ENCODE results near the gene ACAP1.
A peak's percentile ranks its signal among the peaks of the same experiment; 100 is the strongest.

Gene ACAP1

GRCh38 chr17:7312432-7313087 lies 23.8 kb upstream of the ACAP1 start:
- no peak for DNase-seq

GRCh38 chr17:7313088-7313889 lies 23.0 kb upstream of the ACAP1 start:
- no peak for DNase-seq

- no peak for DNase-seq
Observed at GRCh38 chr17:7313890-7314718, 22.2 kb upstream of the ACAP1 start.

DNA sequence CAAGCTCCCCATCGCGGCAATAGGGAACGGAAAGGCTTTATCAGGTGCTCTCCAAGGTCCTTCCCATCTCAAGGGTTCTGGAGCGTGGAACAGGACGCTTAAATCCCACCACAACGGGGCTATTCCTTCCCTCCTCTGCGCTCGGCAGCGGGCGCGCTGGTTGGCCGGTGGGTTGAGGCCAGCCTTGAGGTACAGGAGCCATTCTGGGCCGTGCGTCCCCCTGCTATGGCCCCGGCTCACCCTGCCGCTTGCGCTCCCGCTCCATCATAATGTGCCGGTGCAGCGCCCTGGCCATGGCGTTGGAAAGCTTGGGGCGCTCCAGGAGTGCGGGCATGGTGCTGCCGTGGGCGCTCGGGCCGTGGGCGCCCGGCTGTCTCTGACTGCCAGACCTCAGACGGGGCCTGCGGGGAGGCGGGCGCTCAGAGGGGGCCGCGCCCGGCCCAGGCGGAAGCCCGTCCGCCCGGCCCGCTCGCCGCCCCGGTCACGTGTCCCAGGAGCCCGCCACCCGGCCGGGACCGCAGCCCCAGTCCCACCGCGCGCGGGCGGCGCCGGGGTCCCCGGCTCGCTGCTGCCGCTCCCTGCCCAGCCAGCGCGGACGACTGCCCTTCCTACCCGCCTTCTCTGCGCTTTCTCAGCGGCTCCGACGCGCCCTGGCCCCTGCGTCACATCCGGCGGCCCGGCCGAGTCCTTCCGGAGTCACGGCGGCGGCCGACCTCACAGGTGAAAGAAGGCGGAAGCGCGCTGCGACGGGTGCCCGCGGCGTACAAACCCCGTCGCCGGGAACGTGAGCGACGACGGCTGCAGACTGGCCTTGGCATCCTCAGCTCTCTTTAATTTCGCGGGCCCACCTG lies 21.4 kb upstream of the ACAP1 start, which contains the start of gene GPS2:
Gene GPS2, minus strand, starts transcription at position 642 of the 851 bp plus-strand sequence. Its CDS starts 308 bp downstream, at position 334.
- peak; percentile 92 for DNase-seq

- no peak for DNase-seq
Observed at GRCh38 chr17:7315570-7316235, 20.6 kb upstream of the ACAP1 start.

DNA sequence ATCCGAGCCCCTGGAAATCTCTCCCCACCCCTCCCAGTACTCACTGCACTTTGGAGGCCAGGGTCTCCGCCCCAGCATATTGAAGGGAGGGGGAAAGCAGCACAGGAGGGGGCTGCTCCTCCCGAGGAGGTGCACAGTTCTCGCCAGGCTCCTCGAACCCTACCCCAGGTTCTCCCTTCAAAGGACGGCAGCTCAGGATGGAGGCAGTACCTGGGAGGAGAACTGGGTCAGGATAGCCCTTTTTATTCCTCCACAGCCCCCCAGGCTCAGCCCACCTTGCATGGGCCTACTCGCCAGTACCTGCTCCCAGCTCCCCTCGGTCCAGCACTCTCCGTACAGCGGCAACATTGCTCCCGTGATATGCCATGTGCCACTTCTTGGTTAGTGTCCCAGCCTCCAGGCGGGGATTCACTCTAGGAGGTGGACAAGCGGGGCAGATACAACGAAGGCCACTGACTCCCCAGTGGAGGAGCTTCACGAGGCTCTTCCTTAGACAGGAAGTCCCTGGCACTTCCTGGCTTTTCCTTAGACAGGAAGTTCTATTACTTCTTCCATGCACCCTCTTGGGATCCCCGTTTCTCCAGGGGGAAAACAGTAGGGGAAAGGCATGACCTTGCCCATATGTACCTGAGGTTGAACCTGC lies 19.0 kb upstream of the ACAP1 start:
- DNase-seq = no peak

DNA sequence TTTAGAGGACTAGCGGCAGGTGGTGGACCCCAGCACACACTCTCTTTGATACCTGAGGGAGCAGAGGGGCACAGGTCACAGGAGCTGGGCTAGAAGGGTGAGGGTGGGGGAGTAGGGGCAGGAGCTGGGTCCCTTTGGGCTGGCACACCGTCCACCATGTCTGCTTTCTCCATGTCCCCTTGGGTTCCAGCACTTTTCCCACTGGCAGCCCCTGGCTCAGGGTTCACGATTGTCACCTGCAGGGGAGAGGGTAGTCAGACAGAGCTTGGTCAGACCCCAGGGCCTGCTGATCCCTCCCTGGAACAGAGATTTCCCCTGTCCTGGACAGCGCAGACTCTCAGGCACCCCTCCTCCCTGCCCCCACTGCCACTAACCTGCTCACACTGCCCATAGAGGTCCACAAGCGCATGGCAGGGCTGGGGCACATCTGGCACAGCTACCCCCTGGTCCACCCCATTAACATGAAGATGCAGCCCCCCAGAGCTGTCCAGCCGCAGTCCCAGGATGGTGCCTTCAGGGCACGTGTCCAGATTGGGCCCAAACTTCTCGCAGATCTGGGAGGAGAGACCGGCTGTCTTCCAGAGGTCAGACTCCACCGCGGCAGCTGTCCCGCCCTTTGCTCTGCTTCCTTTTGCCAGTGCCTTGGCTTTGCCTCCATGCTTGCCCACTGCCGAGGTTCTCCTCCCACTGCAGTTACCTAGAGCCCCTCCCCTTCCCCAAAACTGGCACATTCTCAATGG lies 18.0 kb upstream of the ACAP1 start:
- DNase-seq = no peak

DNA sequence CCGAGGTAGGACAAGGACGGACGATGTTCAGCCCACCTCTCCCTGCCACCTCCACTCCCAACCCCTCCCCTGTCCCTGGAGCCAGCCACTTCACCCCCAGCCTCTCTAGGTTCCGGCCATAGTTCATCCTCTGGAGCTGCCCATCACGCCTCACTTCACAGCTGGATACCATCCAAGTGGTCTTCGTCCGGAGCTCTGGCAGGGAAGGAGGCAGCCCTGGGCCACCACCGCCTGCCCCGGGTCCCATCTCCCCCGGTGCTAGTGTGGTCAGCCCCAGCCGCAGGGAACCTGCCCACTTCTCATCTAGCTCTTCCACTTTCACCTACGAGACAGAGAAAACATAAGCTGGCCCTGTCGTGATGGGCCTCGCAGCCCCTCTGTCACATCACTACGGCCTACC lies 14.9 kb upstream of the ACAP1 start:
- no peak for DNase-seq

GRCh38 chr17:7322520-7323194 lies 13.7 kb upstream of the ACAP1 start:
- no peak for DNase-seq

GRCh38 chr17:7323731-7324437 lies 12.4 kb upstream of the ACAP1 start:
- DNase-seq = peak; percentile 57

DNA sequence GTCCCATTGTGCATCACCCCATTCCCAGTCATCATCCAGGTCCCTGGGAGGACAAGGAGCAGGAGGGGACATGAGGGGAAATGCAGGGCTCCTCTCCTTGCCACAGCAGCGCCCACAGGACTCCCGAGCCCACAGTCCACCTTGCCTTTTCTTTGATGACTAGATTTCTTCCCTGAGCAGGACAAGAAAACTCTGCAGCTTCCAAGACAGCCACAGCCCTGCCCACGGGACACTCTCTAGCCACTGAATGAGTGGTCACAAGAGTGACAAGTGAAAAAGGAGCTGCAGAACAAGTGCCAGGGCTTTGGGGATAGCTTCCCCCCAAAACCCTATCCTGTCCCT lies 11.9 kb upstream of the ACAP1 start:
- DNase-seq = no peak

- DNase-seq = no peak
Observed at GRCh38 chr17:7325031-7325528, 11.2 kb upstream of the ACAP1 start.

GRCh38 chr17:7326186-7326585 lies 10.1 kb upstream of the ACAP1 start:
- no peak for DNase-seq

- no peak for DNase-seq
Observed at GRCh38 chr17:7327056-7327455, 9.3 kb upstream of the ACAP1 start.

GRCh38 chr17:7327501-7327900 lies 8.8 kb upstream of the ACAP1 start:
- DNase-seq = no peak

DNA sequence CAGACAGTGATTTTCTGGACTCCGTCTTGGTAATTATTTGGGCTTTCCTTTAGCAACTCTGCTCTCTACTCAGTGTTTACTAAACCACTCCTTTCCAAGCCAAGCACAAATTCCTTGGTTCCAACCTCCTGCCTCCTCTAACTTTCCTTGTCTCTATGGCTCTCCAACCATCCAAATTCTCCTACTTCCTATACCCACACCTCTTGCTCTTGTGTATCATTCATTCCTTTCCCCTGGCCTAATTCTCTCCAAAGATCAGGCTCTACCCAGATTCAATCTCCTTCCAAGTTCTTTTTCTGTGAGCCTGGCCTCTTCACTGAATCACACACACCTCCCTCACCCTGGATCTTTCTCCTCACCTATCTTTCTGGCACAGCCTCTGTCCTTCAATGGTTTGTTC lies 8.3 kb upstream of the ACAP1 start:
- DNase-seq = no peak

DNA sequence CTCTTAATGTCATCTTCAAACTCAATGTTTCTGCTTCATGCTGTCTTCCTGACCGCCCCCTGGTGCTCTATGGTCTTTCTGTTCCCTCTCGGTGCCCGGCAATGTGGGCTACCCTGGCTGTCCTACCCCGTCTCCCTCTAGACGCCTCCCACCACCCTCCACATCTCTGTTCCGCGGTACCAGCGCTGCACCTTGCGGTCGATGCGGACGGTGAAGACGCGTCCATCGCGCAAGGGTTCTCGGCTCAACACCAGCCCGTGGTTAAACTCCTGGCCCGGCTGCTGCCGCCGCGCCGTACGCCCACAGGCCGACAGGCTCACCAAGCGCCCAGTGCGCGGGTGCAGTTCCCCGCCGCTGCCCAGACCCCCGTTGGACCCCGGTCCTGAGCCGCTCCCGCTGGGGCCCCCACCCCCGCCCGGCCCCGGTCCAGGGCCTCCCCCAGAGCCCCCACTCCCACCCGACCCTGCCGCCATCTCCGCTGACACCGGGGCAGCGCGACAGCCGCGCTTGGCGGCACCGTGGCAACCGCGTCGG lies 7.4 kb upstream of the ACAP1 start, which contains the start of gene NEURL4:
Gene NEURL4, minus strand, starts transcription at position 496 of the 534 bp plus-strand sequence. Its CDS starts 23 bp downstream, at position 473.
- peak; percentile 19 for DNase-seq

DNA sequence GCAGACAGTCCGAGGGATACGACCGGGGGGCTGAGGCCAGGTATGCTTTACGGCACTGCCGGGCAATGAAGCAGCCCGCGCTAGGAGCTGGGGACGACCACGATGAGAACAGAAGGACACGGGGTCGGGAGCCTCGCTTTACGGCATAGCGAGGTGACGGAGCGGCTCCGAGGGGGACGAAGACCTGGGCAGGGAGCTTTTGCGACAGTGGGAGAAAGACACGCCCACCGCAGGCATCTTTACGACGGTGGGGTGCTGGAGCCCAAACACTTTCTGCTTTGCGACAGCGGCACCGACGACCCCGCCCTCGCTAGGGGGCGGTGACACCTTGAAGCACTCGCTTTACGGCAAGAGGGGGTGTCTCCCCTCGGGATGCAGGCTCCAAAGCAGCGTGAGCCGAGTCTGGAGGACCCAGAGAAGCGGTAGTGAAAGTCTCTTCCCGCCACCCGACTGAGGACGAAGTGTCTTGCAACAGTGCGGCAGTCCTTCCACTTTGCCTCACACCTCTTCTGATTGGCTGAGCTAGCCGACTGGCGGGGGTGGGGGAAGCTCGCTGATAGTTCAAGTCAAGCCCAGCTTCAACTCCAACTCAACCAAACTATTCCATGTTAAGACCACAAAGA lies 6.8 kb upstream of the ACAP1 start:
- DNase-seq = peak; percentile 99
